Stimulated activated CD4-positive, alpha-beta T cell treated with anti-CD3 and anti-CD28 coated beads, Interleukin-2, amount 100 ng/mL, for 48 hours (primary cell): ENCODE data around the gene ANKS4B.

Source experiments
- DNase-seq, 2 donors: peaks; one replicate each; pipeline ENCODE4 v3.0.0-alpha.2; 2020

Gene ANKS4B

GRCh38 chr16:21301168-21301894 lies 67.8 kb downstream of the ANKS4B start:
- peak; percentile 21 to 44 for DNase-seq

- no peak for DNase-seq
Measured at GRCh38 chr16:21301895-21302291, 68.4 kb downstream of the ANKS4B start.

GRCh38 chr16:21302454-21302853 lies 69.0 kb downstream of the ANKS4B start:
- no peak for DNase-seq

GRCh38 chr16:21302898-21303528 lies 69.5 kb downstream of the ANKS4B start:
- DNase-seq = peak in 1 of 2 donors; percentile 3
